T-helper 9 cell (primary cell): ENCODE results near the gene OR56A4.
"Not testable (repeated sequence)": the region's sequence is repeated elsewhere in the genome, so short reads cannot be mapped to it uniquely, and the experiment has no call there.

Source experiments
- DNase-seq: peaks from one replicate; pipeline ENCODE4 v3.0.0-alpha.2; 2020
- total RNA-seq, 2 donors: gene quantifications; one replicate each; lab custom pipeline; 2026; lab: John Stamatoyannopoulos, UW

Gene OR56A4
- 0 reads per million in 2 donors for total RNA-seq

GRCh38 chr11:6006846-6007245 lies at the start of gene OR56A4:
Gene OR56A4 (minus strand): TSS chr11:6006946. CDS start chr11:6002992, 3,954 bp downstream.
- DNase-seq: no peak

- no peak for DNase-seq
These were observed 48.8 kb upstream of the OR56A4 start for GRCh38 chr11:6055569-6055968.

GRCh38 chr11:6052374-6052773 lies 45.6 kb upstream of the OR56A4 start:
- no peak for DNase-seq

- no peak for DNase-seq
These were observed 34.1 kb upstream of the OR56A4 start for GRCh38 chr11:6040874-6041273.

- no peak for DNase-seq
These were observed 24.1 kb upstream of the OR56A4 start, which contains the start of gene OR56A1 for GRCh38 chr11:6030708-6031405. Gene OR56A1 (minus strand): TSS chr11:6030758. CDS start chr11:6027692, 3,066 bp downstream.

GRCh38 chr11:6027501-6027900 lies 20.8 kb upstream of the OR56A4 start:
- no peak for DNase-seq

- no peak for DNase-seq
These were observed 18.3 kb upstream of the OR56A4 start for GRCh38 chr11:6025056-6025455.

GRCh38 chr11:6022956-6023355 lies 16.2 kb upstream of the OR56A4 start:
- no peak for DNase-seq

- no peak for DNase-seq
These were observed 6.3 kb upstream of the OR56A4 start for GRCh38 chr11:6013042-6013441.

- no peak for DNase-seq
These were observed 5.4 kb upstream of the OR56A4 start for GRCh38 chr11:6012035-6012668.

- no peak for DNase-seq
These were observed 351 bp downstream of the OR56A4 start for GRCh38 chr11:6006395-6006794.

- DNase-seq: no peak
These were observed 4.5 kb downstream of the OR56A4 start for GRCh38 chr11:6002202-6002699.

GRCh38 chr11:5994791-5995190 lies 12.0 kb downstream of the OR56A4 start:
- DNase-seq: no peak

- DNase-seq: no peak
These were observed 14.0 kb downstream of the OR56A4 start for GRCh38 chr11:5992604-5993251.

GRCh38 chr11:5992150-5992549 lies 14.6 kb downstream of the OR56A4 start:
- DNase-seq: no peak

- no peak for DNase-seq
These were observed 17.5 kb downstream of the OR56A4 start for GRCh38 chr11:5989203-5989602.

- no peak for DNase-seq
These were observed 19.9 kb downstream of the OR56A4 start, which contains the start of gene OR52L1 for GRCh38 chr11:5986885-5987284. Gene OR52L1 (minus strand): TSS chr11:5986985. CDS start chr11:5986930, 55 bp downstream.

- no peak for DNase-seq
These were observed 23.3 kb downstream of the OR56A4 start for GRCh38 chr11:5983443-5983842.

GRCh38 chr11:5973530-5973929 lies 33.2 kb downstream of the OR56A4 start:
- no peak for DNase-seq

- no peak for DNase-seq
These were observed 38.4 kb downstream of the OR56A4 start, which contains the start of gene OR56A5 for GRCh38 chr11:5968394-5968793. Gene OR56A5 (minus strand): TSS chr11:5968494. CDS start chr11:5968494, 0 bp downstream.

GRCh38 chr11:5967708-5968107 lies 39.0 kb downstream of the OR56A4 start:
- DNase-seq: no peak

GRCh38 chr11:5966958-5967357 lies 39.8 kb downstream of the OR56A4 start:
- DNase-seq: no peak

GRCh38 chr11:5960704-5961320 lies 45.9 kb downstream of the OR56A4 start:
- DNase-seq: not testable (repeated sequence)
